Measurements from ENCODE around the gene PEAK1. TPM values are rescaled to one million over a fixed set of nuclear protein-coding genes. Genes with fewer than 3 reads are reported as not detected.

Gene PEAK1
- total and polyA plus RNA-seq, 2 donors (not counting 3 experiments of a cell fraction or from before 2014, with no cell fraction given), result 17.9 to 91.9 TPM

GRCh38 chr15:77225088-77225487 lies 194.8 kb downstream of the PEAK1 start:
- H3K9me3 ChIP-seq (replicated peaks; ENCODE audit: control insufficient read depth, insufficient read depth, low read length), result no peaks in the 10 kb centered on the region
- no peaks in the 10 kb centered on the region for H4K20me1 ChIP-seq (replicated peaks; ENCODE audit: control insufficient read depth, extremely low read depth, insufficient read depth, low read length)
- ChIA-PET CTCF (interaction anchor here (0.7 to 1.6 kb wide), 12 partner anchors 9 to 318 kb away, joined by 3 to 11 read pairs (median 4); no protein-coding TSS in a partner anchor), POLR2A (no interaction called here)
- H3K9me1 ChIP-seq (replicated peaks; ENCODE audit: control insufficient read depth, extremely low read depth, insufficient read depth, low read length), result no peaks in the 10 kb centered on the region
- H3K4me3 ChIP-seq (replicated peaks in 1 of 3; ENCODE audit: insufficient read depth in 1 of 3, low read depth in 1 of 3, low read length in 3 of 3), result no peak overlapping the region
- H3K27ac ChIP-seq (ENCODE audit: insufficient read depth, low read depth, low read length), result no peak overlapping the region
- H3K79me2 ChIP-seq (ENCODE audit: control insufficient read depth, insufficient read depth, low read length), result no peaks in the 10 kb centered on the region
- no peak overlapping the region for H3K9ac ChIP-seq (replicated peaks; ENCODE audit: extremely low read depth, insufficient read depth, low read length)
- FAIRE-seq (no peak), DNase-seq (ENCODE audit: low read depth, low spot score) (peak; percentile 33)
- dilution Hi-C loops (cut with MboI; ENCODE audit: extremely low pct_ligation_motif_present, low sequenced_read_pairs) (no loop called here), intact Hi-C loops (cut with micrococcal nuclease) (no loop called here)
- H3K4me1 ChIP-seq (ENCODE audit: control insufficient read depth, extremely low read depth, insufficient read depth, low read length), result peaks cover 35% of the 10 kb centered on the region
- H3K36me3 ChIP-seq (ENCODE audit: control insufficient read depth in 2 of 2, extremely low read depth in 1 of 2, insufficient read depth in 2 of 2, low read length in 2 of 2), result no peaks in the 10 kb centered on the region
- no peaks in the 10 kb centered on the region for H3K27me3 ChIP-seq (ENCODE audit: control insufficient read depth in 2 of 2, insufficient read depth in 2 of 2, low read length in 2 of 2)
- peak overlapping the region; percentile 82 for H3K4me2 ChIP-seq (ENCODE audit: insufficient read depth, low read length)
- H2AFZ ChIP-seq (ENCODE audit: low read depth, low read length), result no peak overlapping the region
- BruUV-seq (replicated peaks), result no TSS peak
- no peak for TF ChIP-seq POLR2A (IDR thresholded peaks at IDR 0.05; ENCODE audit: low read depth, low read length)
- no peak for TF ChIP-seq POLR2AphosphoS5 (IDR thresholded peaks at IDR 0.05; ENCODE audit: insufficient read depth, low read depth, low read length)
- no peak for TF ChIP-seq MYC (IDR thresholded peaks at IDR 0.05; ENCODE audit: low read depth, low read length)
- no peak for TF ChIP-seq FOS (IDR thresholded peaks at IDR 0.05; ENCODE audit: borderline replicate concordance, insufficient read depth, low read length)
- TF ChIP-seq, protein P1, sequence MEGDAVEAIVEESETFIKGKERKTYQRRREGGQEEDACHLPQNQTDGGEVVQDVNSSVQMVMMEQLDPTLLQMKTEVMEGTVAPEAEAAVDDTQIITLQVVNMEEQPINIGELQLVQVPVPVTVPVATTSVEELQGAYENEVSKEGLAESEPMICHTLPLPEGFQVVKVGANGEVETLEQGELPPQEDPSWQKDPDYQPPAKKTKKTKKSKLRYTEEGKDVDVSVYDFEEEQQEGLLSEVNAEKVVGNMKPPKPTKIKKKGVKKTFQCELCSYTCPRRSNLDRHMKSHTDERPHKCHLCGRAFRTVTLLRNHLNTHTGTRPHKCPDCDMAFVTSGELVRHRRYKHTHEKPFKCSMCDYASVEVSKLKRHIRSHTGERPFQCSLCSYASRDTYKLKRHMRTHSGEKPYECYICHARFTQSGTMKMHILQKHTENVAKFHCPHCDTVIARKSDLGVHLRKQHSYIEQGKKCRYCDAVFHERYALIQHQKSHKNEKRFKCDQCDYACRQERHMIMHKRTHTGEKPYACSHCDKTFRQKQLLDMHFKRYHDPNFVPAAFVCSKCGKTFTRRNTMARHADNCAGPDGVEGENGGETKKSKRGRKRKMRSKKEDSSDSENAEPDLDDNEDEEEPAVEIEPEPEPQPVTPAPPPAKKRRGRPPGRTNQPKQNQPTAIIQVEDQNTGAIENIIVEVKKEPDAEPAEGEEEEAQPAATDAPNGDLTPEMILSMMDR (IDR thresholded peaks at IDR 0.05; ENCODE audit: extremely low read depth in 1 of 2, insufficient read depth in 1 of 2, low read depth in 1 of 2, low read length in 2 of 2), result no peak
- no peak for TF ChIP-seq GATA2 (IDR thresholded peaks at IDR 0.05; ENCODE audit: insufficient read depth, insufficient read length, low read depth, low read length)
- no peak for TF ChIP-seq JUN (IDR thresholded peaks at IDR 0.05; ENCODE audit: borderline replicate concordance, insufficient read depth, insufficient read length, low read depth)
- no peak for TF ChIP-seq EZH2 (IDR thresholded peaks at IDR 0.05; ENCODE audit: borderline replicate concordance, low read depth, low read length, severe bottlenecking)
- TF ChIP-seq, protein P2, sequence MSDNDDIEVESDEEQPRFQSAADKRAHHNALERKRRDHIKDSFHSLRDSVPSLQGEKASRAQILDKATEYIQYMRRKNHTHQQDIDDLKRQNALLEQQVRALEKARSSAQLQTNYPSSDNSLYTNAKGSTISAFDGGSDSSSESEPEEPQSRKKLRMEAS (IDR thresholded peaks at IDR 0.05; ENCODE audit: insufficient read depth, insufficient read length), result no peak
